Raji (cell line): ENCODE data around the gene PADI1.

Experiments used
- POLR2A ChIP-seq: IDR thresholded peaks from 2 replicates; pipeline ENCODE4 v1.6.1; 2011; ENCODE audit warnings: low read depth, low read length, control low read depth; ENCODE audit not compliant: insufficient read depth

PADI1 gene

DNA sequence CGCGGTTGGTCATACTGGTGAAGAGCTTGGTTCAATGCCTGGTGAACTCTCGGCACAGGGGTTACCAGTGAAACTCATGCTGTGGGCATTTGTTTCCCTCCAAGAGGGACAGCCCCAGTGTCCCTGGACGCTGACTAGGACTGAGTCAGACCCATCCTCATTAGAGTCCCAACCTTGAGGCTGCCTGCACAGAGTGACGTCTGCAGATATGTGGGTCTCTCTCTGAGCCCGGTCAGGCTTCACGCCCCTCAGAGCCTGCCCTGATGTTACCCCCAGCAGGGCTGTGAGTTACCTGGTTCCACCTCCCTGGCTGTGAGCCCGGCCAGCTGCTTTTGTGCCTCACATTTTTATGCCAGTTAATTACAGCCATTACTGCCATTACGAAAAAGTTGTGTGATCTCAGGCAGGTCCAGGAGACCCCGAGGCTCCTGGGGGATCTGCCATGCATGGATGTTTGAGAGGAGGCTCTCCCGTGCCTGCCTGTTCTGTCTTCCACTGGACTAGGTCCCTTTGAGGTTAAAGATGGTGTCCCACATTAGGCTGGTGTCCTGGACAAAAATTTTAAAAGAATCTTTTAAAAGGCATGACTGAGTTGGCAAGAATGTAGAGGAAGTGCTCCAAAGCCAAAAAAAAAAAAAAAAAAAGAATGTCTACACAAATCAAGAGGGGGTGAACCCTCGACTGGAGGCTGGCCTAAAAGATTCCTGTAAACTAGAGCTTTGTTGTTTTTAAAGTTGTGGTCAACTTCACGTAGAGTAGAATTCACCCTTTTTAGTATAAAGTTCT, 36.6 kb upstream of the PADI1 start:
- TF ChIP-seq POLR2A = no peak

DNA sequence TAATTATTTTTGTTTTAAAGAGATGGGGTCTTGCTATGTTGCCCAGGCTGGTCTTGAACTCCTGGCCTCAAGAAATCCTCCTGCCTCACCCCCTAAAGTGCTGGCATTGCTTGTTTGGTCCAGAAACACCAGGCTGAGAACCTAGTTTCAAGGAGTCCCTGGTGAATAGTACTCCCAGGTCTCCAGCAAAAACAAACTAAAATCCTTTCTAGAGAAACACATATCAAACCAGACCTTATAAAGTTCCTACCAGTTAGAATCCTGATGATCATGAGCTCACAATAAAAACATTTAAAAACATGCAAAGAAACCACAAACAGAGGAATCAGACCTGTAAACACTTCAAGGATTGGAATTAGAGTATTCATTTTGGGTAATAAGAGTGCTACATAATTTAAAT, 34.4 kb upstream of the PADI1 start:
- no peak for TF ChIP-seq POLR2A

DNA sequence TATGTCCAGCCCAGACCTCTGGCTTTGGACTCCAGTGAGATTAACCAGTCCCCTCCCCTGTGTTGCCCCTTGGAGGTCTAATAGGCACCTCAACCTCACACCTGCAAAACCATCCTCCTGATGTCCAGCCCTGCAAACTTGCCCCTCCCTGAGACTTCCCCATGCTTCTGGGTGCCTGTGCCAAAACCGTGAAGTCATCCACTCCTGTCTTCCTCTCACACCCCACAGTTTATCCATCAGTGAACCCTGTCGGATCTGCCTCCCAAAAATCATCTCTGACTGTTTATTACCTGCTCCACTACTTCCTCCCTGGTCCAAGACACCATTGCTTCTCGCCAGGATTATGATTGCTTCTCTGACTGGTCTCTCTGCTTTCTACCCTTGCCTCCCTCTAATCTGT, 31.7 kb upstream of the PADI1 start:
- no peak for TF ChIP-seq POLR2A

DNA sequence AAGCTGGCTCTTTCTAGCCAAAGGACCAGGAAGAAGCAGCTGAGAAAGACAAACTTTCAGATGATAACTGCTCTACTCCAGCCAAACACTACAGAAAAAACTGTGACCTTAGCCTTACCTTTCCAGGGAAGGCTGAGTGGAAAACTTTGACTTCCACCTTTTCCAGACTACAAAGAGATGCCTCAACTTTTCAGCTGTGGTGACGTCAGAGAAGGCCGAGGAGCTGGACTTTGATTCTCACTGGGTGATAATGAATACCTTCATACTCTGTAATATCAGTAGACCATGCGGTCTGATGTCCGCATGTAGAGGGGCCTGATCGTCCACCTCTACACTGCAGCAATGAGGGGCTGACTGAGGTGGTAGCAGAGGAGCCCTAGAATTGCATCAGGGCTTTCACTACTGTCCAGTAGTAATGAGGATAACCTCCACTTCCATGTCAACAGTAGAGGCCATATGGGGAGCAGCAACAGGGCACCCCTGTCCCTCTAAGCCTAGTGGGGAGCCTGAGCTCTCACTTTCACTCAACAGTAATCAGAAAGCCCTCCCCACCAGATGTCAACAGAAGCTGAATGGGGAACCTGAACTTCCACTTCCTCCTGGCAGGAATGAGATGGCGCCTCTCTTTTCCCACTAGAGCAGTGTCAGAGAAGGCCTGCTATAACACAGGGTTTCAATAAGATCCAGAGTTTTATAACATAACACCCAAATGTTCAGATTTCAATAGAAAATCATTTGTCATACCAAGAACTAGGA, 28.4 kb upstream of the PADI1 start:
- no peak for TF ChIP-seq POLR2A

DNA sequence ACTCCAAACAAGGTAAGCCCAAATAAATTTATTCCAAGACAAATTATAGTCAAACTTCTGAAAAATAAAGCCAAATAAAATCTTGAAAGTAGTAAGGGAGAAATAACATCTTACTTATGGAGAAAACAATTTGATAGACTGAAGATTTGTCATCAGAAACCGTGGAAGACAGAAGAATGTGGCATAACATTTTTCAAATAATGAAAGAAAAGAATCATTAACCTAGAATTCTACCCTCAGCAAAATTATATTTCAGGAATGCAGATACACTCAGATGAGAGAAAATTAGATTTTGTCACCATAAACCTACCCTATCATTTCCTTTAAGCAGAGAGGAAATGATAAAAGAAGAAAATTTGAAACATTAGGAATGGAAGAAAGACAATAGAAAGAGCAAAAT, 27.3 kb upstream of the PADI1 start:
- TF ChIP-seq POLR2A = no peak

DNA sequence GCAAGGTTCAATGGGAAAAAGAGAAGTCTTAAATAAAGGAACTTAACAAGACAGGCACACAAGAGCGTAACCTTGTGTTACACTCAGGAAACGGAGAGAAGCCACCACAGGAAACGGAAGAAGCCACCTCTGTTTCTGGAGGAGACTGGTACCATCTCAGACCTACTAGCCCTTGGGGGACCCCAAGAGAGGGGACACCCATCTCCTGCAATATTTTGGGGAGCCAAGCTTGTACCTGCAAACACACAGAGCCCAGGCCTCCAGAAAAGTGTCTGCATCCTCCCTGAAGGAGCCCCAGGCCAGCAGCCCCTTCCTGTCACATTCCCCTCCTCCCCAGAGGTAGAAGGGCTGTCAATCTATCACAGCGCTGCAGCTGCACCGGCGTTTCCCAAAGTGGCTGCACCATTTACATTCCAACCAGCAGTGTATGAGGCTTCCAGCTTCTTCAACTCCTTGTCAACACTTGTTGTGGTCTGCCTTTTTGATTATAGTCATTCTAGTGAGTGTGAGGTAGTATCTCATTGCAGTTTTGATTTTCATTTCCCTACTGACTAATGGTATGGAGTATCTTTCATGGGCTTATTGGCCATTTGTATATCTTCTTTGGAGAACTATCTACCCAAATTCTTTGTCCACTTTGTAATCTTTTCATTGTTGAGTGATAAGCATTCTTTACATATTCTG, 23.0 kb upstream of the PADI1 start:
- no peak for TF ChIP-seq POLR2A

DNA sequence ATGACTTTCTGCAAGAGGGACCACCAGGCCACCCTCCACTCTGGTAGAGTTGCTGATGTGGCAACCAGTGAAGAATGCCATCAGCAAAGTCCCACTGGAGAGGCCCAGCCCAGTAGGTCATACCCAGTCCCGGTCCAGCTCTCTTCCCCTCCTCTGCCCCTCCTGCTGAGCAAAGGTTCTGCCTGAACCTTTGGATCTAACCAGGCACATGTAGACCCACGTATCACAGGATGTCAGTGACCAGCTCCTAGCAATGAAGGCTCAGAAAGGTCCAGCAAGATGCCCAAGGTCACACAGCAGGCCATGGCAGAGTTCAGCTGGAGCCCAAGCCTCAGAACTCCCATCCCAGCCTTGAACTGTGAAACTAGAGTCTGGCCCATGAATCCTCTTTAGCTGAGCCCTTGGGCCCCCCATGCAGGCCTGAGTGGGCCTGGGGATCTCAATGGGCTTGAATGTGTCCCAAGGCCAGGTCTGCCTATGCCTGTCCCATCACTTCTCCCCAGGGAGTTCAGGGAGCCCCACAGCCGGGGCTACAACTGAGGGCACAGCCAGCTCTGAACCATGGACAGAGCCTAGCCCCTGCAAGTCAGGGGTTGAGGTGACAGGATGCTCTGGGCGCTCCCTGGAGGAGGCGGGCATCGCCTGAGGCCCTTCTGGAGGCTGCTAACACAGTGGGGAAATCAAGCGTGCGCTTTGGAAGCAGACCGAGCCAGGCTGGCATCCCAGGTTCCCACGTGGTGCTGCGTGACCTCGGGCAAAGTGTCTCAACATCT, 21.4 kb upstream of the PADI1 start:
- no peak for TF ChIP-seq POLR2A

DNA sequence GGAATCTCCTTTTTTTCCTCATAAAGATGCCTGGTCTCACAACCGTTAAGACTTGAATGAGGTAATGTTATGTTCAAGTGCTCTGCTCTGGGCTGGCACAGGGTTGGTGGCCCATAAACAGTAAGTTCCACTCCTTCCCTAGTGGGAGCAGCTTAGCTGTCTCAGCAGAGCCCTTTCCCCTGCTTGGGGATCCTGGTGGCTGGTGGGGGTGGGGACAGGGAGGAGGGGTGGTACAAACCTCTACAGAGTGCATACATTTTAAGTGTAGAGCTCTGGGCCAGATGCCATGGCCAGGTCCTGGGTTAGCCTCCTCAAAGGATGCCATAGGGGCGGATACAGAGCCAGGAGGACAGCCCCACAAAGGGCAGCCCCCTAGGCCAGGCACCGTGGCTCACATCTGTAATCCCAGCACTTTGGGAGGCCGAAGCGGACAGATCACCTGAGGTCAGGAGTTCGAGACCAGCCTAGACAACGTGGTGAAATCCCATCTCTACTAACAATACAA, 20.7 kb upstream of the PADI1 start:
- TF ChIP-seq POLR2A = no peak

DNA sequence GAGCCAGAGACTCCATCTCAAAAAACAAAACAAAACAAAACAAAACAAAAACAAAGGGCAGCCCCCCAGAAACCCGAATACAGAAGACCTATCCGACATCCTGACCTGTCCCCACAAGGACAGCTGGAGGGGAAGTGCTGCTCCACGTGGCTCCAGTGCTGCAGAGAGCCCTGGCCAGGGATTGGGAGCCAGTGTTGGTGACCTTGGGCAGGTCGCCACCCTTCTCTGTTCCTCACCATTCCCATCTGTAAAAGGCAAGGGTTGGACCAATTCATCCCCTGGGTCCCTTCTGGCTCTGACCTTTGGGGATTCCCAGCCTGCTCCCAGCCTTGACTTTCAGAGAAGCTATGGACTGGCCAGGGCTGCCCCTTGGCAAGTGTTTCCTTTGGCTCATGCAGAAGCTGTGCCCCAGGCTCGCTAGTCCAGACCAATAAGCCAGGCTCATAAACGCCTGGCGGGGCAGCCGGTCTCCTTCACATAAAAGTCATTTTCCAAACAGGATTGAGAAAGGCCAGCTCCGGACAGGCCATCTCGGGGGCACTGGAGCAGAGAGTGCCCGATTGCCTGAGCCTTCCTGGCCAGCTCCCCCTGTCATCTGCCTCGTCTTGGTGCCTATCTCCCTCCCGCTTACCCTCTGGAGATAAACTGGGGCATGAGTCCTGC, 20.0 kb upstream of the PADI1 start:
- no peak for TF ChIP-seq POLR2A

DNA sequence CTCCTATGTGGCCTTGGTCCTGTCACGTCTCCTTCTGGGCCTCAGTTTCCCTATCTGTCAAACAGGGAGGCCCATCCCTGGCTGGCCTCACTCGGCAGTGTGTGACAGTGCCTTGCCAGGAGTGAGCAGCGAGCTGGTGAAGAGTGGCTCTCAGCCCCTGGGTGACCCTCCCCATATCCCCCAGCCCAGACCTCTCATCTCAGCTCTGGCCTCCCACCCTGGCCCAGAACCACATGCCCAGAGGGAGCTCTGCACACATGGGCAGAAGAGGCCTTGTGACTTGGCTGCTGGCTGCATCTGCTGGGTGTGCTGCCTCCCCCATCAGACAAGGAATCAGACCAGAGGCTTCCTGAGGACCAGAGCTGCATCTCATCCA, 19.5 kb upstream of the PADI1 start:
- no peak for TF ChIP-seq POLR2A

DNA sequence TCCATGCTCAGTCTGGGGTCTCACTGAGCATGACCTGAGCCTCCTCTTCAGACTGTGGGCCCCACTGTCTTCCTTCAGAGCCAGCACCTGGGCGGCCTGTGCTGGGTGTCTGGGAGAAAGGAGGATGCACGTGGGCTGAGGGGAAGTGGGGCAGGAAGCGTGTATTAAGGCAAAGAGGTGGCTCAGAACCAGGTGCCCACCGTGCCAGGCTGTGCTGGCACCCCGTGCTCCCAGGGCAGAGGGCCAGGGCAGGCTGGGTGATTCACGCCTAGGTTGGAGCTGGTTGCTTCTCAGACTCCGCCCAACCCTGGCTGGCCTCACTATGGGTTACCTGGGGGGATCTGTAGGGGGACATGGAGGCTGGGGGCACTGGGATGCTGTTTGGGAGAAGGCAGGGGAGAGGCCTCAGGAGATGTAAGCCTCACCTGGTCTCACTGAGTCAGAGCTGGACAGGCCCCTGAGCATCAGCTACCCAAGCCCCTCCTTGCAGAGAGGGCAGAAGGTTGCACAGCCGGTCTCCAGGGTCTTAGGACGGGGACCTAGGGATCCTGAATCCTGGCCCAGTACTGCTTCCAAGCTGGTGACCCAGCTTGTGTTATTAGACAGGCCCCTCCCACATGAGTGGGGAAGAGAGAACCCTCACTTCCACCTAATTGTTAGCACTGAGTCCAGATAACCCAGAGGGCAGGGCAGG, 18.6 kb upstream of the PADI1 start:
- TF ChIP-seq POLR2A = no peak

DNA sequence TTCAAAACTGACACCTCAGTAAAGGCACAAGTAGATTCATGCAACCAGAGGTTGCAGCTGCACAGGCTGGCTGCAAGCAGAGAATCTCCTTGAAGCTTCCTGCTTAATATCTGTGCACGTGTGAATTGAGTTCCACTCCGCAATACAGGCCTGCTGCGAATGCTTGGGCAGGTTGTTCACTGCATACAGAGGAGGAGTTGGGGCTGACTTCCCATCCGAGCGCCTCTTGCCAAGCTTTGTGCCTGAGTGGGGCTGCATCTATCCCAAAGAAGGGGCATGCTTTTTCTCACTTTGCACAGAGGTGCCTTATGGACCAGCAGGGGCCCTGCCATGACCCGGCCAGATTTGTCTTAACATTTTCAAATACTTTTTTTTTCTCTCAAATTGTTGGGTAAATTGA, 17.9 kb upstream of the PADI1 start:
- no peak for TF ChIP-seq POLR2A

DNA sequence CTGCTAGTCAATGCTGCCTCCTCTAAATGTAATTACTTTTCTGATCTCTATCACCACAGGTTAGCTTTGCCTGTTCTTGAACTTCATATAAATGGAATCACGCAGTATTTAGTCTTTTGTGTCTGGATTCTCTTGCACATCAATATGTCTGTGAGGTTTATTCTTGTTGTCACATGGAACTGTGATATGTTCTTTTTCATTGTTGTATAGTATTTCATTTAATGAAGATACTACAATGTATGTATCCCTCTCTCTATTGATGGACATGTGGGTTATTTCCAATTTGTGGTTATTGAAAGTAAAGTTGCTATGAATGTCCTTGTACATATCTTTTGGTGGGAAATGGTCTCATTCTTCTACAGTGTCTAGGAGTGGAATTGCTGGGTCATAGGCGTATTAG, 16.7 kb upstream of the PADI1 start:
- TF ChIP-seq POLR2A = no peak
